Measurements from ENCODE around the gene NUP210.

NUP210 gene

GRCh38 chr3:13272831-13273603 lies 147.1 kb downstream of the NUP210 start:
- no peak for DNase-seq

DNA sequence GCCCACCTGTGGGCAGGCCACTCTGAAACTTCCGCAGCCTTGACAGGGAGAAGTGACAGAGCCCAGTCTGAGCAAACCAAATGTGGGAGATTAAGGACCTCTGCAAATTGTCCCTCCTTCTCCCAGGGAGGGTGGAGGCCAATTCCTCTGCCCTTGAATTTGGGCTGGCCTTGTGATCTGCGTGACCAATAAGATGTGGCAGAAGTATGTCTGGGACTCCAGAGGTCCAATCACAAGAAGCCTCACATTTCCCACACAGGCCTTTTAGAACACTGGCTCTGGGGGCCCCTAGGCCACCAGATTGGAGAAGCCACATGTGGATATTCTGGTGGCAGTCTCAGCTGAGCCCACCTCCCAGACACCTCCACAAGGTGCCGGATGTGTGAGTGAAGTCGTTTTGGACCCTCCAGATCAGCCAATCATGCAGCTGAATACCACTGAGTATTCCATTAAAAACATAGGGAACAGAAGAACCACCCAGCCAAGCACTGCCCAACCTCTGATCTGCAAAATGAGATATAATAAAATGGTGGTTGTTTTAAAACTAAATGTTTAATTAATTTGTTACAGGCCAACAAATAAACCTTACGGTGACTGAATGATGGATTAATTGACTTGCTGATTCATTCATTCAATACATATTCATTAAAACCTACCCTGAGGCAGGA lies 150.3 kb downstream of the NUP210 start:
- no peak for DNase-seq

GRCh38 chr3:13268961-13269441 lies 151.1 kb downstream of the NUP210 start:
- no peak for DNase-seq

- no peak for DNase-seq
Measured at GRCh38 chr3:13268120-13268519, 152.0 kb downstream of the NUP210 start.

DNA sequence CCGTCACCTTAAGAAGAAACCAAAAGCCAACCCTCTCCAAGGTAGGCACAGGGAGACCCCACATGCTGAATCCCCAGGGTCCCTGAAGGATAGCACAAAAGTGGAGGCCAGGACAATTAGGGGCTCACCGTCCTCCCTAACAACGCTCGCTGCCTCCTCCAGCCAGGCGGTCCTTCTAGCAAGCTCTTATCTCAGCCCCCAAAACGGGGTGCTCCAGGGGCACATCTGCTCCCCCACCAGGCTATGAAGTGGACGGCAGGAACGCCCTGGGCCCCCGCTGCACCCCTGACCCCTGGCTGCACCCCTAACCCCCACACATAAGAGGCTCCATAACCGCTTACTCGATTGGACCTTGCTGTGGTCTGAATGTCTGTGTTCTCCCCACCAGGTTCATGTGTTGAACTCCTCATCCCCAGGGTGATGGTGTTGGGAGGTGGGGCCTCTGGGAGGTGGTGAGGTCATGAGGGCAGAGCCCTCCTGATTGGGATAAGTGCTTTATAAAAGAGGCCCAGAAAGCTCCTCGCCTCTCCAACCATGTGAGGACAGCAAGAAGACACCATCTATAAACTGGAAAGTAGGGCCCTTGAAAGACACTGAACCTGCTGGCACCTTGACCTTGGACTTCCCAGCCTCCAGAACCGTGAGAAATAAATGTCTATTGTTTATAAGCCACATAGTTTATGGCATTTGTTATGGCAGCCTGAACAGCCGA lies 153.3 kb downstream of the NUP210 start:
- no peak for DNase-seq
